ENCODE data around the gene HNRNPL. TPM values are rescaled to one million over a fixed set of nuclear protein-coding genes. Genes with fewer than 3 reads are reported as not detected.
"Not testable (repeated sequence)": the region's sequence is repeated elsewhere in the genome, so short reads cannot be mapped to it uniquely, and the experiment has no call there.

The HNRNPL gene
- 171 TPM for total RNA-seq
- long read RNA-seq, transcript HNRNPL-206 (6 exons, 3,094 nt), result minor isoform, 20 of 204 reads
- long read RNA-seq, transcript HNRNPL-201 (13 exons, 2,471 nt), result major isoform, 119 of 204 reads
- long read RNA-seq, partial matches to known transcripts, result 40 of 204 reads
- long read RNA-seq, other reads (novel, unspliced or antisense), result 23 of 204 reads

DNA sequence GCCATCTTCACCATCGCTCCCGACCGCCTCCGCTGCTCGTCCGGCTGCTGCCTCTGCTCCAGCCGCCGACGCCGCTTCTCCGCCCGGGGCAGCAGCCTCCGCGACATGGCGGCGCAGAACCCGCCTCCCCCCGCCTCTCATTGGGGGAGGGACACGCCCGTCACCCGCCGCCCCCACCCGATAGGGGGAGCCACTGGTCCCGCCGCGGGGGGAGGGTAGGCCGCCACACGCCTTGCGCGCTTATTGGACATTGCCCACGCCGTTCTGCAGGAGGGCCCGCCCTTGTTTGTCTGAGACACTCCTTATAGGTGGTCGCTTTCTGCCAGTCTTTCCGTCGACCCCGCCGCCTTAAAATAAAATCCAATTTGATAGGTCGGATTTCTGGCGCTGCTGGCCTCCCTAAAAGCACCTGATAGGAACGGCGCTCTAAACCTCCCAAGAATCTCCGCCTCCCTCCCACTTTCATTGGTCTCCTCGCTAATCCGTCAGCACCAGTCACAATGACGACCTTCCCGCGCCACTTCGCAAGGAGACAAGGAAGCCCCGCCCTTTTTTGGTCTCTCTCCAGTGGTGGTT, at the start of gene HNRNPL:
Gene HNRNPL (minus strand): TSS at position 127 of the 576 bp plus-strand sequence. CDS start 20 bp downstream, at position 107.
- intact Hi-C loops (cut with micrococcal nuclease), result no loop called here
- DNase-seq (peak; percentile 99), ATAC-seq (peak; percentile 74)

- intact Hi-C loops (cut with micrococcal nuclease), result no loop called here
- ATAC-seq (peak; percentile 2), DNase-seq (no peak)
Measured at GRCh38 chr19:38898788-38899446, 49.1 kb upstream of the HNRNPL start.

GRCh38 chr19:38894968-38895367, 45.2 kb upstream of the HNRNPL start:
- no peak for DNase-seq
- intact Hi-C loops (cut with micrococcal nuclease), result no loop called here
- no peak for ATAC-seq

DNA sequence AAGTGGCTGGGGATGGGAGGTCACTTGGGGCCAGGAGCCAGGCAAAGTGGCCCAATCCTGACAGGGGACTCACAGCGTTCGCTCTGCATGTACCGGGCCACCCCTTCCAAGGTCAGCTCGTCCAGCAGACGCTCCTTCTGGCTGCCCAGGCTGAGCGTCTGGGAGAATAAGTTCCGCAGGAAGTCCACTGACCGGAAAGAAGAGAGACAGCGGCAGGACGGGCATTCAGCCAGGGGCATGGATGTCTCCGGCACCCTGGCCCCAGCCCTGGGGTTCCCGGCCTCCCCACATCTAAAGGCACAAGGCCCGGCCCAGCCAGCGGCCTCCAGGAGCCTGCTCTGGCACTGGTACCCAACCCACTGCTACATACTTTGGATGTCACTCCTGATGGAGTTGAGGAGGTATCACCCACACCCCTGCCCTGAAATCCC, 43.6 kb upstream of the HNRNPL start:
- intact Hi-C loops (cut with micrococcal nuclease), result no loop called here
- no peak for ATAC-seq
- no peak for DNase-seq

- no peak for DNase-seq
- intact Hi-C loops (cut with micrococcal nuclease), result no loop called here
- no peak for ATAC-seq
Measured at GRCh38 chr19:38892841-38893240, 43.1 kb upstream of the HNRNPL start.

DNA sequence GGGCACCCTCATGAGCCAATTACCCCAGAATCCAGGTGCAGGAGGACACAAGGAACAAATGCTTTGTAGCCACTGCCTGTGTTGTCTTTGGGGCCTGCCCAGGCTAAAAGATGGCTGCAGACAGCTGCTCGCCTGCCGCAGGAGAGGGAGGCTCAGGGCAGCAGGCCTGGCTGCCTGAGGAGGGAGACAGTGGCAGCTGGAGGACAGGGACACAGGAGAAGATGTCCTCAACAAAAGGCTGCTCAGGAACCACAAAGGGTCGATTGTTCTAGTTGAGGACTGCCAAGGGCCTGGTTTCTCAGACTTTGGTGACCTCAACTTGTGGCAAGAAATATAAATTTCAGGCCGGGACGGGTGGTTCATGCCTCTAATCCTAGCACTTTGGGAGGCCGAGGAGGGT, 42.0 kb upstream of the HNRNPL start:
- no peak for DNase-seq
- ATAC-seq, result no peak
- intact Hi-C loops (cut with micrococcal nuclease), result no loop called here

- ATAC-seq, result peak; percentile 76
- DNase-seq, result peak; percentile 45
- intact Hi-C loops (cut with micrococcal nuclease), result no loop called here
Measured at GRCh38 chr19:38890686-38891085, 40.9 kb upstream of the HNRNPL start.

- intact Hi-C loops (cut with micrococcal nuclease), result no loop called here
- no peak for DNase-seq
- no peak for ATAC-seq
Measured at GRCh38 chr19:38889803-38890202, 40.0 kb upstream of the HNRNPL start.

GRCh38 chr19:38888876-38889275, 39.1 kb upstream of the HNRNPL start:
- no peak for DNase-seq
- intact Hi-C loops (cut with micrococcal nuclease), result no loop called here
- ATAC-seq, result no peak

- intact Hi-C loops (cut with micrococcal nuclease); DNase-seq; ATAC-seq: not testable (repeated sequence)
Measured at GRCh38 chr19:38884691-38885090, 34.9 kb upstream of the HNRNPL start.

DNA sequence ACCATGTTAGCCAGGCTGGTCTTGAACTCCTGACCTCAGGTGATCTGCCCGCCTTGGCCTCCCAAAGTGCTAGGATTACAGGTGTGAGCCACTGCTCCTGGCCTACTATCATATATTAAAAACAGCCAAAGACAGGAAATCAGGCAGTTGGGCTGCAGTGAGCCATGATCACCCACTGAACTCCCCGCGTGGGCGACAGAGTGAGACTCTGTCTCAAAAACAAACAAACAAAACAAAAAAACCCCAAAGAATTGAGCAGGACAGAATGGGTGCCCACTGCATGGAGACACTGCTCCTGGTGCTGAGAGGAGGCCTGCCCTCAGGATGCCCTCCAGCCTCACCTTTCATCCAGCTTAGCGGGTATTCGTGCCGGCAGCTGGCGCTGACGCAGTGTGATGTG, 33.5 kb upstream of the HNRNPL start:
- intact Hi-C loops (cut with micrococcal nuclease), result no loop called here
- ATAC-seq, result no peak
- no peak for DNase-seq

DNA sequence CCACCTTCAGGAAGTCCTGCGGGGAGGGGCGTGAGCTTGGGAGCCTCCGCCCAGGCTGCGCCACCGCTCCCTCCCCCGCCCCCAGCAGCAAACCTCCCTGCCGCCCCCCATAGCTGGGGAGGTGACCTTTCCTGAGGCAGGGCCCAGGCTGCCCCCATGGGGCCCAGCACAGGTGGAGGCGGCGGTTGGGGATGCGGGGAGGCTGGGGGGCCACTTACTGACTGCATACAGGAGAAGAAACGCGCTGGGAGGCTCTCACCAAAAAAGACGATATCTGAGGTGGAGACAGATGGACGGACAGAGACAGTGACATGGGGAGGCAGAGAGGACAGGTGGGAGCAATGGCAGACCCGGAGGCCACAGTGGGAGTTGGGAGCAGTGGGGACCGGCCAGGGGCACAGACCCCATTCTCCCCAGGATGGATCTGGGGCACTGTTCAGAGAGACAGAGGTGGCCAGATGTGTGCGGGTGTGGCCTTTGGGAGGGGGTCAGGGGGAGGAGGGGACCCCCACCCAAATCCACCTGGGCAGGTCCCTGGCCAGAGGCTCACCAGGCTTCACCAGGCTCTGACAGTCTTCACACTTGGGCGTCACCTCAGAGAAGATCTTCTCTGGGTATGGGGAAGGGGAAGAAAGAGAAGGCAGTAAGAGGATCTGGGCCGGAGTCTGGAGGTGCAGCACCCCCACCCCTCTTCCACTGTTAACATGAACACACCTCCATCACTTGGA, 31.3 kb upstream of the HNRNPL start:
- ATAC-seq (no peak), DNase-seq (no peak)
- intact Hi-C loops (cut with micrococcal nuclease), result no loop called here

GRCh38 chr19:38880076-38880881, 30.5 kb upstream of the HNRNPL start:
- no peak for DNase-seq
- intact Hi-C loops (cut with micrococcal nuclease), result no loop called here
- ATAC-seq, result no peak

- DNase-seq (no peak), ATAC-seq (no peak)
- intact Hi-C loops (cut with micrococcal nuclease), result no loop called here
Measured at GRCh38 chr19:38879400-38879751, 29.6 kb upstream of the HNRNPL start.

DNA sequence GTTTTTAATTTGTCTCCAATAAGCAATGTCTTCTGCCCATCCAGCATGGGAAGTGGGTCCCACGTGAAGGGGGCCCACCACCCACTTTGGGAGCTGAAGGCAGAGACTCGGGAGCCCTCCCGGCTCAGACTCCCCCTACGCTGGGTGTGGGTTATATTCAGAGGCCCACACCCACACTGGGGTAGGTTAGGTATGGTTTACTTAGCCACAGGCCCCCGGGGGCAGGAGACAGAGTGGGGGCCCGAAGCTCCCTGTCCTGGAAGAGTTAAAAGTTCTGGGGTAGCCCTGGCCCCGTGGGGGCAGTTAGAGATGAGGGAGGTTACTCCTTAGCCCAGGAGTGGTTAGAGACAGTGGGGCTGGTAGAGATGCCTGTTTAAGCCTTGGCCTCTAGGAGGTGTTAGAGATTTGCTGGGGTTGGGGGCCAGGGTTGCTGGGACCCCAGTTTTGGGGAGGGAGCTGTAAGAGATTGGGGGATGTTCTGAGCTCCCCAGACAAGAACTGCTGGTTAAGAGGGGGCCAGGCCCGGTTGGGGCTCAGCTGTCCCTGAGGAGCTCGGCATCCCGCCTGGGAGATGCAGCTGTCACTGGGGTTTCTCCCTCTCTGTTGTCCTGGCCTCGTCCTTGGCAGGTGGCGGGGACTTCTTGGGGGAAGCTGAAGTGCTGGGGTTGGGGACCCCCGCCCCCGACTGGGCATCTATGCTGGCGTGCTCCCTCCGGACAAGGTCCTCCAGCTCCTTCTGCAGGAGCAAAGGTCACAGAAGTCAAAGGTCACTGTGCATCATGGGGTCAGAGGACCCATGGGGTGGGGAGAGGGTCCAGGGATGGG, 29.0 kb upstream of the HNRNPL start:
- intact Hi-C loops (cut with micrococcal nuclease), result no loop called here
- DNase-seq (no peak), ATAC-seq (no peak)

DNA sequence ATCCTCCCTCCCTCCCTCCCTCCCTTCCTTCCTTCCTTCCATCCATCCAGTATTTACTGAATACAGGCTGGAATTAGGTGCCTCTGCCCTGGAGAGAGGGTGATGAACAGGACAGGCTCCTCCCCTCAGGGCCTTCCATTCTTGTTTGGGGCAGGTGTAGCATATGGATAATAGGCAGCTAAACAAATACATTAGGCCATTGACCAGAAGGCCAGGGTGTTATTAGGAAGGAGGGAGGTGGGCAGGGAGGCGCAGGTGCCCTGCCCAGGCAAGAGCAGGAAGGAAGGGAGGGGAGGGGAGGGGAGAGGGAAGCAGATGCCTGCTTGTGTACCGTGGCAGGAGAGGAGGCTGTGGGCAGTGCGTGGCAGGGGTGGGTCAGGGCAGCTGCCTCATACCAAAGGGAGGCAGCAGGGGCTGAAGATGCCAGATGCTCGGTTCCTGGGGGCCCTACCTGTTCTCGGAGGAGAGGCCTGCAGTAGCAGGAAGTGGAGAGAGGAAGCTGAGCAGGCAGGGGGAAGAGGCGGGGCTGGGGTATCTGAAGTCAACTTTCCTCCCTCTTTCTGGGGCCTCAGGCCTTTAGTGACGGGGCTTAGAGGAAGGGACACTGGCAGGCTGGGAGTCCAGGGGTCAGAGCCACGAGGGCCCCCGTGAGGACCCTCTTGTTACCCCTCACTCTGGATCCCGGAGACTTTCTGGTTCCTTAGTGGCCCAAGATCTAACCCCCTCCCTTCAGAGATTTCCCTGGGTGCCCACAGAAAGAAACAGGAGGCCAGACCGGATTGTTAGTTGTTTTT, 28.2 kb upstream of the HNRNPL start, which contains the start of gene RINL:
Gene RINL (minus strand): TSS at position 495 of the 794 bp plus-strand sequence. CDS start 1,533 bp downstream, outside the sequence.
- DNase-seq, result no peak
- intact Hi-C loops (cut with micrococcal nuclease), result no loop called here
- peak; percentile 30 for ATAC-seq

DNA sequence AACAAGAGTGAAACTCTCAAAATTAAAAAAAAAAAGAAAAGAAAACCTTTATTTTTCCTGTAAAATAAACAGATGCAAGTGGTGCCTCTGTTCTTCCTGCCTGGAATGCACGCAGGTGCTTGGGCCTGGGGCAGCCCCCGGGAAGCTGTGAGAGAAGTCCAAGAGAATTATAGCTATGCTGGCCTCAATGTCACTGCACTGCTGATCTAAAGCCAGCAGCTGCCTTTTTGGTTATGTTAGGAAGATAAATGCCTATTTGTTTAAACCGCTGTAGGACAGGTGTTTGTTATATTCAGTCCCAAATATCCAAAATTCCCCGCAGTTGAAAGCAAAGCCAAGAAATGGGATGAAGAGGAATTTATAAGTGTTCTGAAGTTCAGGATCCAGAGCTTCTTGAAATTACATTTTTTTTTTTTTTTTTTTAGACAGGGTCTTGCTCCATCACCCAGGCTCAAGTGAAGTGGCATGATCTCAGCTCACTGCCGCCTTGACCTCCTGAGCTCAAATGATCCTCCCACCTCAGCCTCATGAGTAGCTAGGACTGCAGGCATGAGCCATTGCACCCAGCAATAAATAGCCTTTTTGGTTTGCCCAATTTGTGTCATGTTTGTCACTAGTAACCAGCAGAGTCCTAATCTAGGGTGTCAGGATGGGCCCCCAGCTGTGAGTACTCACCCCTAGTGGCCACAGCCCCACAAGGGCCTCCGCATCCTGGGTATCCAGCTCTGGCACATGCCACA, 26.0 kb upstream of the HNRNPL start:
- ATAC-seq, result no peak
- intact Hi-C loops (cut with micrococcal nuclease), result no loop called here
- no peak for DNase-seq

Data from left ventricle myocardium superior (tissue), 1 donor.